Testis (tissue), 3 donors: ENCODE data around the gene FEN1. TPM values are rescaled to one million over a fixed set of nuclear protein-coding genes. Genes with fewer than 3 reads are reported as not detected.

ENCODE experiments used
- DNase-seq: peaks from one replicate; pipeline ENCODE4 v3.0.0-alpha.2; 2019
- H3K27ac ChIP-seq, 2 donors: fragments of 200-600 bp; sonication (generic); one replicate each; pipeline ENCODE4 v1.5.1; 2019
- H3K27me3 ChIP-seq: fragments of 200-600 bp; sonication (generic); one replicate; pipeline ENCODE4 v1.5.1; 2019
- H3K36me3 ChIP-seq: fragments of 200-600 bp; sonication (generic); one replicate; pipeline ENCODE4 v1.5.1; 2017; ENCODE audit warnings: low read depth; ENCODE audit errors: missing control alignments
- H3K4me1 ChIP-seq: fragments of 200-600 bp; sonication (generic); one replicate; pipeline ENCODE4 v1.5.1; 2019
- H3K4me3 ChIP-seq, 2 donors: fragments of 200-600 bp; sonication (generic); one replicate each; pipeline ENCODE4 v1.5.1; 2017 to 2019
- H3K9me3 ChIP-seq: fragments of 200-600 bp; sonication (generic); one replicate; pipeline ENCODE4 v1.5.1; 2017
- CTCF ChIP-seq, 3 experiments: fragments of 450-650 bp in 2 of 3; fragments of 200-600 bp in 1 of 3; sonication (generic) in 1 of 3; IDR thresholded peaks; one replicate each; pipeline ENCODE4 v1.5.1; 2016 to 2019; ENCODE audit warnings: antibody characterized with exemption in 3 of 3, mild to moderate bottlenecking in 2 of 3, moderate library complexity in 1 of 3
- POLR2A ChIP-seq: fragments of 450-650 bp; IDR thresholded peaks from one replicate; pipeline ENCODE4 v1.6.1; 2017; ENCODE audit warnings: antibody characterized with exemption, mild to moderate bottlenecking, moderate library complexity
- WGBS, 2 donors: methylation state at CpG; one replicate each; pipeline ENCODE4 v1.1.5; 2018; 5-methylcytosine and 5-hydroxymethylcytosine counted together
- intact Hi-C: fragments of 100-400 bp; cut with DNase I; formaldehyde crosslinking; loops from one replicate; pipeline ENCODE4 v1.15.1; 2023; ENCODE audit warnings: low total_unique reads
- polyA plus RNA-seq: library from polyadenylated mRNA; stranded (reverse); fragments of 350-450 nt; fragmentation: Illumina TruSeq; extraction: RNeasy Lipid Tissue Mini Kit (QIAGEN cat#74804); gene quantifications from one replicate; pipeline ENCODE4 v1.2.3, GENCODE V29; 2014; ENCODE audit warnings: low read depth, low replicate concordance; ENCODE audit not compliant: insufficient read depth
- total RNA-seq, 2 donors: library from RNA; depleted of rRNA; stranded (reverse); fragments of >200 nt; gene quantifications; one replicate each; pipeline ENCODE4 v1.2.3, GENCODE V29; 2016

Gene FEN1
- total and polyA plus RNA-seq, 3 donors from 2014 or later = 22.7 to 31.5 (median 27.3) TPM

- H3K27ac ChIP-seq = no peak overlapping the region
- no peaks in the 10 kb centered on the region for H3K9me3 ChIP-seq
- no peaks in the 10 kb centered on the region for H3K4me1 ChIP-seq
- H3K36me3 ChIP-seq = no peaks in the 10 kb centered on the region
- DNase-seq = no peak
- intact Hi-C loops = no loop called here
- H3K27me3 ChIP-seq = no peaks in the 10 kb centered on the region
- H3K4me3 ChIP-seq = no peak overlapping the region
- WGBS, 2 donors = 85 to 88% methylated on average over 13 to 15 of the region's 15 CpGs
- TF ChIP-seq POLR2A = no peak
- TF ChIP-seq CTCF (IDR thresholded peaks at IDR 0.05) = no peak
Observed at GRCh38 chr11:61757213-61757862, 35.4 kb upstream of the FEN1 start.

- H3K9me3 ChIP-seq = no peaks in the 10 kb centered on the region
- H3K27me3 ChIP-seq = no peaks in the 10 kb centered on the region
- intact Hi-C loops = no loop called here
- H3K27ac ChIP-seq = no peak overlapping the region
- DNase-seq = no peak
- H3K36me3 ChIP-seq = no peaks in the 10 kb centered on the region
- 77% methylated on average over 13 of the region's 13 CpGs; no CpG with 5 or more reads in 1 of the 2 donors for WGBS, 2 donors
- TF ChIP-seq CTCF (IDR thresholded peaks at IDR 0.05) (no peak), POLR2A (no peak)
- H3K4me1 ChIP-seq = peaks cover 7% of the 10 kb centered on the region
- H3K4me3 ChIP-seq = no peak overlapping the region
Observed at GRCh38 chr11:61760946-61761345, 31.8 kb upstream of the FEN1 start.

- no peaks in the 10 kb centered on the region for H3K36me3 ChIP-seq
- no peak for DNase-seq
- peaks cover 7% of the 10 kb centered on the region for H3K4me1 ChIP-seq
- intact Hi-C loops = no loop called here
- TF ChIP-seq CTCF (IDR thresholded peaks at IDR 0.05) (no peak), POLR2A (no peak)
- WGBS, 2 donors = 84 to 89% methylated on average over 11 of the region's 11 CpGs
- H3K27me3 ChIP-seq = no peaks in the 10 kb centered on the region
- no peaks in the 10 kb centered on the region for H3K9me3 ChIP-seq
- H3K27ac ChIP-seq = no peak overlapping the region
- no peak overlapping the region for H3K4me3 ChIP-seq
Observed at GRCh38 chr11:61761440-61762222, 31.1 kb upstream of the FEN1 start.

- WGBS, 2 donors = 83% methylated on average over 10 of the region's 10 CpGs
- intact Hi-C loops = no loop called here
- no peaks in the 10 kb centered on the region for H3K27me3 ChIP-seq
- H3K4me1 ChIP-seq = peaks cover 7% of the 10 kb centered on the region
- no peak for DNase-seq
- H3K27ac ChIP-seq = no peak overlapping the region
- TF ChIP-seq CTCF (IDR thresholded peaks at IDR 0.05) = no peak
- no peak for TF ChIP-seq POLR2A
- no peaks in the 10 kb centered on the region for H3K9me3 ChIP-seq
- H3K4me3 ChIP-seq = no peak overlapping the region
- no peaks in the 10 kb centered on the region for H3K36me3 ChIP-seq
Observed at GRCh38 chr11:61762223-61762615, 30.5 kb upstream of the FEN1 start.
